Right lobe of liver (tissue), 4 donors: ENCODE results near the gene AGGF1.

Experiments used
- POLR2A ChIP-seq: fragments of 450-650 bp; IDR thresholded peaks from one replicate; pipeline ENCODE4 v1.6.1; 2017; ENCODE audit warnings: antibody characterized with exemption, mild to moderate bottlenecking
- TF ChIP-seq, protein P1 (sequence below), 4 donors: fragments of 200-600 bp in 3 of 4; fragments of 450-650 bp in 1 of 4; IDR thresholded peaks; one replicate each; pipeline versions ENCODE4 v1.5.1 to v1.8.0; 2016 to 2022; ENCODE audit warnings: antibody characterized with exemption in 4 of 4, mild to moderate bottlenecking in 2 of 4
- donor health status: DM: no; HTN: no; CAD: no.
- donor health status: DM: no; HTN: no; CAD: no.
- donor health status: DM: no; HTN: yes; CAD: no.

DNA sequence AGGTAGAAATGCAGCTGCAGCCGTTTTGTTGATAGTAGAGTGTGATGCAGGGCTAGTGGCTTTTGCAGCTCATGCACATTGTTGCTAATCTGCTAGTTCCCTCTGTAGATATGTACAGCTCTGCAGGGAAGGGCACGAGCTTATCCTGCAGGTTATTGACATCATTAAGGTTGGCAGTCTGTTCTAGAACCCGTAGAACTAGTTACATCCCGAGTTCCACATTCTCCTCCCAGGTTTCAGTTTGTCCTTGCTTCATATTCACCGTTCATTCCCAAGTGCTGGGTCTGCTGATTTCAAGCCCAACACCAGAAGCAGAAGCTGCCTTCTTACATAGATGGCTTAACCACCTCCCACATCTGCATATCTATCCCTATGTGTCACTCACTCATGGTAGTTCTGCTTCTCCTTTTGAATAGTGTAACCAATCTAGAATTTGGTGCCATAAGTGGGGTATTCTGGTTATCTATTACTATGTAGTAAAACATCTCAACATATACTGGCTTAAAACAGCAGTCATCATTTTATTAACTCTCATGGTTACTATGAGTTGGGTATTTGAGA is 39.2 kb upstream of the AGGF1 start:
- TF ChIP-seq, protein P1, sequence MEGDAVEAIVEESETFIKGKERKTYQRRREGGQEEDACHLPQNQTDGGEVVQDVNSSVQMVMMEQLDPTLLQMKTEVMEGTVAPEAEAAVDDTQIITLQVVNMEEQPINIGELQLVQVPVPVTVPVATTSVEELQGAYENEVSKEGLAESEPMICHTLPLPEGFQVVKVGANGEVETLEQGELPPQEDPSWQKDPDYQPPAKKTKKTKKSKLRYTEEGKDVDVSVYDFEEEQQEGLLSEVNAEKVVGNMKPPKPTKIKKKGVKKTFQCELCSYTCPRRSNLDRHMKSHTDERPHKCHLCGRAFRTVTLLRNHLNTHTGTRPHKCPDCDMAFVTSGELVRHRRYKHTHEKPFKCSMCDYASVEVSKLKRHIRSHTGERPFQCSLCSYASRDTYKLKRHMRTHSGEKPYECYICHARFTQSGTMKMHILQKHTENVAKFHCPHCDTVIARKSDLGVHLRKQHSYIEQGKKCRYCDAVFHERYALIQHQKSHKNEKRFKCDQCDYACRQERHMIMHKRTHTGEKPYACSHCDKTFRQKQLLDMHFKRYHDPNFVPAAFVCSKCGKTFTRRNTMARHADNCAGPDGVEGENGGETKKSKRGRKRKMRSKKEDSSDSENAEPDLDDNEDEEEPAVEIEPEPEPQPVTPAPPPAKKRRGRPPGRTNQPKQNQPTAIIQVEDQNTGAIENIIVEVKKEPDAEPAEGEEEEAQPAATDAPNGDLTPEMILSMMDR (IDR thresholded peaks at IDR 0.05) = no peak
- TF ChIP-seq POLR2A = no peak
